GM20000 (cell line): Measurements from ENCODE around the gene GOT1.

Experiments
- DNase-seq: peaks from one replicate; pipeline ENCODE4 v3.0.0; 2012; ENCODE audit warnings: low spot score
- TF ChIP-seq, protein P1 (sequence below): IDR thresholded peaks from 2 replicates; pipeline ENCODE4 v1.5.1; 2012; ENCODE audit warnings: mild to moderate bottlenecking, control low read depth; ENCODE audit errors: extremely low read depth, missing control alignments

The GOT1 gene

DNA sequence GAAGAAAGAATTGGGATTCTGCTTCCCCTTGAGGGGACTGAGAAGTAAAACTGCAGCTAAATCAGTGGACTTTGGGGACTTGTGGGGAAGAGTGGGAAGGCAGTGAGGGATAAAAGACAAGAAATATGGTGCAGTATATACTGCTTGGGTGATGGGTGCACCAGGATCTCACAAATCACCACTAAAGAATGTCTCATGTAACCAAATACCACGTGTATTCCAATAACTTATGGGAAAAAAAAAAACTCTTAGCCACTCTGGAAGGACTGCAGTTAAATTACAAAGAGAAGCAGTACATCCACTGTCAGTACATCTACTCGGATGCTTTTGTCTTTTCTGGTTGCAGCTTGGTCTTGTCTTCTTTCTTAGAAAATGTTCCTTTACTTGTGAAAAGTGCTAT, 27.4 kb upstream of the GOT1 start:
- DNase-seq: no peak
- TF ChIP-seq, protein P1, sequence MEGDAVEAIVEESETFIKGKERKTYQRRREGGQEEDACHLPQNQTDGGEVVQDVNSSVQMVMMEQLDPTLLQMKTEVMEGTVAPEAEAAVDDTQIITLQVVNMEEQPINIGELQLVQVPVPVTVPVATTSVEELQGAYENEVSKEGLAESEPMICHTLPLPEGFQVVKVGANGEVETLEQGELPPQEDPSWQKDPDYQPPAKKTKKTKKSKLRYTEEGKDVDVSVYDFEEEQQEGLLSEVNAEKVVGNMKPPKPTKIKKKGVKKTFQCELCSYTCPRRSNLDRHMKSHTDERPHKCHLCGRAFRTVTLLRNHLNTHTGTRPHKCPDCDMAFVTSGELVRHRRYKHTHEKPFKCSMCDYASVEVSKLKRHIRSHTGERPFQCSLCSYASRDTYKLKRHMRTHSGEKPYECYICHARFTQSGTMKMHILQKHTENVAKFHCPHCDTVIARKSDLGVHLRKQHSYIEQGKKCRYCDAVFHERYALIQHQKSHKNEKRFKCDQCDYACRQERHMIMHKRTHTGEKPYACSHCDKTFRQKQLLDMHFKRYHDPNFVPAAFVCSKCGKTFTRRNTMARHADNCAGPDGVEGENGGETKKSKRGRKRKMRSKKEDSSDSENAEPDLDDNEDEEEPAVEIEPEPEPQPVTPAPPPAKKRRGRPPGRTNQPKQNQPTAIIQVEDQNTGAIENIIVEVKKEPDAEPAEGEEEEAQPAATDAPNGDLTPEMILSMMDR: no peak

DNA sequence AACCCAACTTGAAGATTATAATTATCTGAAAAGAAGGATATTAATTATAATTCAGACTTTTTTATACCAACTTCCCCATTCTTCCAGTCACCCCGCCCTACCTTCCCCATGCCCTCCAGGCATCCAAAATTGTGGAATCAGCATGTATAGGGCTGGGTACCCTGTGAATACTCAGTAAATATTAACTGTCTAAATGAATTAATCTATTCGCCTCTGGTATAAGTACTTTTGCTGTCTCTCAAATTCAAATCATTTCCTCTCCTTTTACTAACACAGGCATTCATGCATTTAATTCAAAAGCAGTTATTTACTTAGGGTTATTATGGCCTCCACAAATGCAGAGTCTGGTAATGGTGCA, 26.5 kb upstream of the GOT1 start:
- TF ChIP-seq, protein P1: no peak
- no peak for DNase-seq

DNA sequence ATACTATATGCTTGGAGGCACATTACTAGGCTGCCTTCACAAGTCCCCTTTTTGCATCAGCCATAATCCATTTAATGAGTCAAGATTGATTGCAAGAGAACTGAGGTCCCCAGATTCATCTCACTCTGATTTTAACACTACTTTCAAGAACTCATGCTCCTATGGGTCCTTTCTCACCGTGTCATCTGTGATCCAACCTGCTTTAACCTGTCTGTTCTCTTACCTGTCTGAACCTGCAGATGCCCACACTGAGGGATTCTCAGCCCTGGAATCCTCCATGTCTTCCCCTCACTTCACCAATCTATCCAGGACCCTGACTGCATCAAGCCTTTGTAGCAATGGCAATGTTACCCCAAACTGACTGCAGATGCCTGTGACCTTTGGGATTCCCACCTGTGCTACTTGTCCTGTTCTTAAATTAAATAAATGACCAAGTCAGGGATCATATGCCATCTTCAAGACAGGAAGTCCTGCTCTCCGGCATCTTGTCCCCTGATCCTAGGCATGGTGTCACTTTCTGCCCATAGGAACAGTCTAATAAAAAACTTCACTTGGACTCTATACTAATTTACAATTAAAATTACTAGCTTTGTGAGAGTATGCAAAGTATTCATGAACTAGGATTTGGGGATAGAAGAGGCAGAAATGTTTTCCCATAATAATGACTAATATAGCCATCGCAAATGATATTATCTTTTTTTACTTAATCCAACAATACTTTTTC, 25.9 kb upstream of the GOT1 start:
- DNase-seq: no peak
- TF ChIP-seq, protein P1: no peak

DNA sequence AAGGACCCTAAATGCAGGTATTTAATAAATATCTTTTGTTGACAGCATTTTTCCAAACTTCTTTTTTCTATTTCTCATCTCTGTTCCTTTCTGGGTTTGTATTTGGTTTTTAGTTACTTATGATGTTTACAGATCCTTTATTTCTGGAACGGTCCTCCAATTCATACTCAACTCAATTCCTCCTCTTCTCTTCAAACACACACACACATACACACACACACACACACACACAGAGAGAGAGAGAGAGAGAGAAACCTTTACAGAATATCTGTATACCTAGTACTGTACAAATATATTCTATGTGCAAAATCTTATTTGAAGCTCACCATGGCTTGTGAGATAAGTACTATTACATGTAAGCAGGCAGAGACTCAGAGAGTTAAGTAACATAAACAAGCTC, 21.6 kb upstream of the GOT1 start:
- TF ChIP-seq, protein P1: no peak
- DNase-seq: no peak

DNA sequence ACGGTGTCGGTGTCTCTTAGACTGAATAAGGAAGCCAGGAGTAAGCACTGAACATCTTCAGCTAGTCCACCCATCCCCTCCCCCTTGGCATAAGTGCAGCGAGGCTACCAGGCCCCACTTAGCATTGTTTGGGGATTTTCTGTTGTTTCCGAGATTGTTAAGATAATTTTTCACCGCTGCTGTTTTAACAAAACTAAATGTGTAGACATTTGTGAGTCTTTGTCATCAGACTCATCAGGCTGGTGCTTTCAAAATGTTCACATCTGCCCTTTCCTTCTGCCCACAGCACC, 21.0 kb upstream of the GOT1 start:
- TF ChIP-seq, protein P1: no peak
- DNase-seq: no peak

DNA sequence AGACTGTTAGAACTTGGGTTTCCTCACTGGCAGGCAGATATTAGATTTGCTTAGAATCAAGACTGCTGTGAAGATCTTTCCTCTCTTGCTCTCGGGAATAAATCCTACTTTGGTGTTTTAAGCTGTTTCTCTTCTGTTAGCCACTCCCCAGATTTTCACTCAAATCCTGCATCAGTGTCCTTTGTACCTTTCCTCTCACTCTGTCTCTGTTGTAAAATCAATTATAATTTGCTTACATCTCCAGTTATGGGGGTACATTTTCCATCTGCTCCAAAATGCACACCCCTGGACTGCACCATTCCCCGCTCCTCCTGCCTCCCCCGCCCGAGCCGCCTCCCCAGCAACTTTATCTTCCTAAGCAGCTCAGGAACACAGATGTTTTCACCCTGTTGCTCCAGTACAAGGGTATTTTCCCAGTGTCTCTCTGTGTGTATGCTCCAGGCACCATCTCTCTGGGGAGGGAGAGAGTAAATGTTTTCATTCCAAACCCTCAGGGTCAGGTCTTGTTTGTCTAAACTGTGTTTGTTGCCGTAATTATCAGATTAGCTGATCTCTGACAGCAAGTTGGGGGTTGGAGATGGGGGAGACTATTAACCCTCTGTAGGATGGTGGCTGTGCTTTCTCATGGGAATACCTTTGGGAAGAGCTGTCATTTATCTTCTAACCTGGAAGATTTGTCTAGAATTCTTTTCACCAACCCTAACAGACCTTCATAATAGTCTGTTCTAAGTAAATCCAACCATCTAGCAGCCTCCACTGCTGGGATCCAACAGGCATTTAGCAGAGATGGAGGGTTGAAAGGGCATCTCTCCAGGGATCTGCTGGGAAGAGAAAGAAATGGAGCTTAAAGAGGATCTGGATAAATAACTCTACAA, 20.4 kb upstream of the GOT1 start:
- no peak for DNase-seq
- TF ChIP-seq, protein P1: no peak

DNA sequence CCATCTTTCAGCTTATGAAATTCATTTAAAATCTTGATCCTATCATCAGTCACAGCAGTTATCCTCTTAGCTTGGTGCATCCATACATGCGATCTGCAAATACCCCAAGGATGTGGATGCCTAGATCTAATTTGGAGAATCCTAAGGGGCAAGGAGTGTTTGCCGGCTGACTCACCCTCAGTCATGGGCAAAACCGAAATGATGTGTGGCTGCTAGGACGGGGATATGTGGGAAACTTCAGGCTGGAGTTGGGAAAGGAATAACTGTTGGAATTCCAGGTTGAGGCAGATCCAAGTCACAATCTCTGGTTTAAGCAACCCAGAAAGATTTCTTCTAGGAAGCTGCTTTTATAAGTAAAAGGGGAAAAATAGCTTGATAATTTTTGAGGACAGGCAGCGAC, 19.7 kb upstream of the GOT1 start:
- TF ChIP-seq, protein P1: no peak
- no peak for DNase-seq
